Measurements from ENCODE around the gene ABCB6.

DNA sequence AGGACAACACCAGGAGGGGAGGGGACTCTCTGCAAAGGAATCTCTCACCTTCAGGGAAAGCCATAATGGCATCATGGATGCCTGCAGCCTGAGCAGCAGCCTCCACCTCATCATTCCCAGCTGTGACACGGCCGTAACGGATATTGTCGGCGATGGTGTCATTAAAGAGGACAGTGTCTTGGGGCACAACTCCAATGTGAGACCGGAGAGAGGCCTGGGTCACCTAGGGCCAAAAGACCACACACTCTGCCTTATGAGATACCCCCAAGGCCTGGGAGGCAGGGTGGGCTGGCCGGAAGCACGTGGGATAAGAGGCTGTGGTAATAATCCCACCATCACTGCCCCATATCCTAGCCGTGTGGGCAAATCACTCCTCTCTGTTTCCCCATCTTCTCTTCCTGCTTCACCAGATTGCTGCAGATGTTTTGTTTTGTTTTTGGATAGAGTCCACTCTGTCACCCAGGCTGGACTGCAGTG, 7.8 kb downstream of the ABCB6 start:
- TF ChIP-seq POLR2AphosphoS5 (IDR thresholded peaks at IDR 0.05) = no peak
- TF ChIP-seq, protein P1, sequence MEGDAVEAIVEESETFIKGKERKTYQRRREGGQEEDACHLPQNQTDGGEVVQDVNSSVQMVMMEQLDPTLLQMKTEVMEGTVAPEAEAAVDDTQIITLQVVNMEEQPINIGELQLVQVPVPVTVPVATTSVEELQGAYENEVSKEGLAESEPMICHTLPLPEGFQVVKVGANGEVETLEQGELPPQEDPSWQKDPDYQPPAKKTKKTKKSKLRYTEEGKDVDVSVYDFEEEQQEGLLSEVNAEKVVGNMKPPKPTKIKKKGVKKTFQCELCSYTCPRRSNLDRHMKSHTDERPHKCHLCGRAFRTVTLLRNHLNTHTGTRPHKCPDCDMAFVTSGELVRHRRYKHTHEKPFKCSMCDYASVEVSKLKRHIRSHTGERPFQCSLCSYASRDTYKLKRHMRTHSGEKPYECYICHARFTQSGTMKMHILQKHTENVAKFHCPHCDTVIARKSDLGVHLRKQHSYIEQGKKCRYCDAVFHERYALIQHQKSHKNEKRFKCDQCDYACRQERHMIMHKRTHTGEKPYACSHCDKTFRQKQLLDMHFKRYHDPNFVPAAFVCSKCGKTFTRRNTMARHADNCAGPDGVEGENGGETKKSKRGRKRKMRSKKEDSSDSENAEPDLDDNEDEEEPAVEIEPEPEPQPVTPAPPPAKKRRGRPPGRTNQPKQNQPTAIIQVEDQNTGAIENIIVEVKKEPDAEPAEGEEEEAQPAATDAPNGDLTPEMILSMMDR (IDR thresholded peaks at IDR 0.05) = no peak
